GM19238 (cell line): ENCODE data around the gene TNPO3.
"Not testable (repeated sequence)": the region's sequence is repeated elsewhere in the genome, so short reads cannot be mapped to it uniquely, and the experiment has no call there.

Experiments
- DNase-seq: peaks from one replicate; pipeline ENCODE4 v3.0.0; 2011; ENCODE audit warnings: low spot score; ENCODE audit not compliant: insufficient read length

Gene TNPO3

GRCh38 chr7:129017933-129018538, 36.9 kb downstream of the TNPO3 start:
- DNase-seq: no peak

- no peak for DNase-seq
Observed at GRCh38 chr7:129017264-129017663, 37.6 kb downstream of the TNPO3 start.

- no peak for DNase-seq
Observed at GRCh38 chr7:129014501-129015101, 40.3 kb downstream of the TNPO3 start.

GRCh38 chr7:129013048-129013724, 41.7 kb downstream of the TNPO3 start:
- no peak for DNase-seq

GRCh38 chr7:129012641-129013040, 42.3 kb downstream of the TNPO3 start:
- no peak for DNase-seq

GRCh38 chr7:129010075-129010474, 44.8 kb downstream of the TNPO3 start:
- no peak for DNase-seq

- no peak for DNase-seq
Observed at GRCh38 chr7:129009437-129009836, 45.5 kb downstream of the TNPO3 start.

GRCh38 chr7:129008645-129009414, 46.1 kb downstream of the TNPO3 start:
- DNase-seq: no peak

- no peak for DNase-seq
Observed at GRCh38 chr7:129007572-129007971, 47.3 kb downstream of the TNPO3 start.

- no peak for DNase-seq
Observed at GRCh38 chr7:129006636-129007414, 48.1 kb downstream of the TNPO3 start.

GRCh38 chr7:129005186-129005585, 49.7 kb downstream of the TNPO3 start:
- DNase-seq: no peak

- DNase-seq: no peak
Observed at GRCh38 chr7:128997181-128997580, 57.7 kb downstream of the TNPO3 start.

GRCh38 chr7:128994560-128994959, 60.4 kb downstream of the TNPO3 start:
- DNase-seq: not testable (repeated sequence)

- no peak for DNase-seq
Observed at GRCh38 chr7:128993419-128993818, 61.5 kb downstream of the TNPO3 start.

- DNase-seq: no peak
Observed at GRCh38 chr7:128989961-128990360, 65.0 kb downstream of the TNPO3 start.

- DNase-seq: no peak
Observed at GRCh38 chr7:128988372-128988771, 66.5 kb downstream of the TNPO3 start.

- DNase-seq: no peak
Observed at GRCh38 chr7:128986609-128987008, 68.3 kb downstream of the TNPO3 start.

- DNase-seq: no peak
Observed at GRCh38 chr7:128985660-128986059, 69.3 kb downstream of the TNPO3 start.

GRCh38 chr7:128982105-128982504, 72.8 kb downstream of the TNPO3 start:
- DNase-seq: no peak

GRCh38 chr7:128974241-128974934, 80.5 kb downstream of the TNPO3 start:
- DNase-seq: no peak

GRCh38 chr7:128968624-128969023, 86.3 kb downstream of the TNPO3 start:
- no peak for DNase-seq
